ENCODE measurements around the gene SIMC1.

DNA sequence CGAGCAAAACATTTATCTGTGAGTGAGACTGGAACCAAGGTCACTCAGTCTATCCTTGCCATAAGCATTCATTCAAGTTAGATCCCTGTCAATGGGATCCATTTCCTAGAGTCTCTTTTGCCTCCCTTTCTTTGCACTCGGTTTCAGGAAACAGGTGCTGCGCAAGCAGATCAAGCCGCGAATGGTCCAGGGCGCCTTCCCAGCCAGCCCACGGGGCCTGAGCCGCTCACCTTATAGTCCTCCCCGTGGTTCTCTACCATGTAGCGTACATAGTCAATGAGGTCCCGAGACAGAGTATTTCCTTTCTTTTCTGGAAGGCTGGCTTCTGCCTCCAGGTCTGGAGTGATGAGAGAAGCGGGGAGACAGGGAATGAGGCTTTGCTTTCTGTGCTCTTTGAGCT lies 146.8 kb downstream of the SIMC1 start:
- TF ChIP-seq CTCF (IDR thresholded peaks at IDR 0.05): no peak
- TF ChIP-seq POLR2A (IDR thresholded peaks at IDR 0.05): no peak
